GDM1 (cell line): ENCODE results near the gene COL28A1.
"Not testable (repeated sequence)": the region's sequence is repeated elsewhere in the genome, so short reads cannot be mapped to it uniquely, and the experiment has no call there.

Experiments used
- DNase-seq: peaks from one replicate; lab custom pipeline; 2025; lab: John Stamatoyannopoulos, UW

The COL28A1 gene

GRCh38 chr7:7464991-7465765, 70.5 kb downstream of the COL28A1 start:
- DNase-seq, result not testable (repeated sequence)

DNA sequence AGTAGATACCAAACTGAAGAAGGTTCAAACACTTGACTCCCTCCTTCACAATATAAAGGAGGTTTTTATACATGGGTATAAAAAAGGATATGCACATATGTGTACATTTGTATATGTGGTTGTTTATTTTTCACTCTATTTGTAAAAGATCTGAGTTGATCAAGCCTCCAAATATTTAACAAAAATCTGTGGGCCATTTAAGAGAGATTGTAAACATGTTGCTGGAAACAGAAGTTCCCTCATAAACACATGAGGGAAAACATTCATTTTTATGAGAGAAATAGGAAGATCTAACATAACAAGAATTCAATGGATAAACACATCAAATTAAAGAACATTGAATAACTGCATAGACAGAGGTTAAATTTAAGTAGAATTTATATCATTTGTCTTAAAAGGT, 81.7 kb downstream of the COL28A1 start:
- DNase-seq, result no peak

- DNase-seq, result no peak
Observed at GRCh38 chr7:7452652-7453051, 83.0 kb downstream of the COL28A1 start.

DNA sequence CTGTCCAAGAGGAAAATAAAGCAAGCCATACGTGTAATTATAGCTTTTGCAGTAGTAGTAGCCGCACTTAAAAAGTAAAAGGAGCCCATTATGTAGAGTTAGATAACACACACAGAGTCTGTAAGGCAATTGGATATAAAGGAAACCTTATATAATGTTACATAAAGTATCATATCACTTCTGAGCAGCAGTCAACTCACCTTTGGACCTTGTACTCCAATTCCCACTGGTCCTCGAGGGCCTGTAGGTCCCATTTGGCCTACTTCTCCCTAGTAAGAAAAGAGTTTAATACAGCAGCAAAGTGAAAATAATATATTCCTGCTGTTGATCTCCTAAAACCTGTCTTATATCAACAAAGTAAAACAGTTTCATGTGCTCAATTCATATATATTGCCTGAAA, 83.6 kb downstream of the COL28A1 start:
- no peak for DNase-seq

DNA sequence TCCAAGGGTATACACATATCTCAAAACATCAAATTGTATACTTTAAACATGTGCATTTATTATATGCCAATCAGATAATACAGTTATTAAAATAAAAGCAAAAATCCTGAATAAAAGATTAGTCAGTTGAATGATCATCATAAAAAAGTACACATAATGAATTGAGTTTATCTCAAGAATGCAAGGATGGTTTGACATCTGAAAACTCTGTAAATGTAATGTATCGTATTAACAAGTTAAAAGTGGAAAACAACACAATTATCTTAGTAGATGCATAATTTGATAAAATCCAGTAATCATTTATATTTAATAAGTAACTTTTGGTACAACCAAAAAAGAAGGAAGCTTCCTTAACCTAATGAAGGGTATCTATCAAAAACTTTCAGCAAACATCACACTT, 86.6 kb downstream of the COL28A1 start:
- DNase-seq, result no peak

- DNase-seq, result no peak
Observed at GRCh38 chr7:7446616-7447015, 89.1 kb downstream of the COL28A1 start.

- no peak for DNase-seq
Observed at GRCh38 chr7:7443806-7444350, 91.8 kb downstream of the COL28A1 start.

- no peak for DNase-seq
Observed at GRCh38 chr7:7439564-7439963, 96.1 kb downstream of the COL28A1 start.

GRCh38 chr7:7438851-7439250, 96.8 kb downstream of the COL28A1 start:
- DNase-seq, result no peak

- no peak for DNase-seq
Observed at GRCh38 chr7:7435978-7436377, 99.7 kb downstream of the COL28A1 start.

- DNase-seq, result no peak
Observed at GRCh38 chr7:7434329-7434728, 101.3 kb downstream of the COL28A1 start.

DNA sequence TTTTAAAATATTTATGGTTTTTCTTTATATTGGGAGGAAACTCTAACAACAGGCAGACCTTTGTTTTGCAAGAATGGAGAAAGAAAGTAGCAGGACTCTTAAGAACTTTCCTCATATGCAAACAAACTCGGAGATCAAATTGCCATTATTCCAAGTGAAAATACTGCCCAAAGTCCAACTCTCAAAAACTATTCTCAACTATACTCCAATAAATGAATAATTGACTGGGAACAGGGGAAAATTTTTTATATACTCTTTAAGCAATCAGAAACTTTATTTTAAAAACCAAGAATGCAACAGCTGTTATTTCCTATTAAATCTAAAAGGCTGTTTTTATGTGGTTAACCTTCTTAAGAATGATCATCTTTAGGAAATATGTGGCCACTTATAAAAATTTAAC, 101.9 kb downstream of the COL28A1 start:
- no peak for DNase-seq

- DNase-seq, result no peak
Observed at GRCh38 chr7:7432979-7433378, 102.7 kb downstream of the COL28A1 start.

DNA sequence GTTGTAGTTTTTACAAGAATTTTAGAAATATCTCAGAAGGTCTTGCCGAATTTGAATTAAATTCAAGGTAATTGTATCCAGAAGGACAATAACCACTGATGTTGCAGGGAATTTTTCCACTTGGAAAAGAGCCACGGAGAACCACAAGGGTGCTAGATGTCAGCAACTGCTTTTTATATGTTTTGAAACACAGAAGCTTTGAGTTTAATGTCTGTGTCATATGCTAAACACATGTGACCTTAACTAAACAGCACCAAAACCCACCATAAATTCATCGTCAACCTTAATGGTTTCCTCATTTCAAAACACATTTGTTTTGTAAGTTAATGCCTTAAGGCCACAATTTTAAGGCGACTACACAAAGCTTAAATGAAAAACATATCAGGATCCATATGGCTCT, 106.9 kb downstream of the COL28A1 start:
- DNase-seq, result no peak

DNA sequence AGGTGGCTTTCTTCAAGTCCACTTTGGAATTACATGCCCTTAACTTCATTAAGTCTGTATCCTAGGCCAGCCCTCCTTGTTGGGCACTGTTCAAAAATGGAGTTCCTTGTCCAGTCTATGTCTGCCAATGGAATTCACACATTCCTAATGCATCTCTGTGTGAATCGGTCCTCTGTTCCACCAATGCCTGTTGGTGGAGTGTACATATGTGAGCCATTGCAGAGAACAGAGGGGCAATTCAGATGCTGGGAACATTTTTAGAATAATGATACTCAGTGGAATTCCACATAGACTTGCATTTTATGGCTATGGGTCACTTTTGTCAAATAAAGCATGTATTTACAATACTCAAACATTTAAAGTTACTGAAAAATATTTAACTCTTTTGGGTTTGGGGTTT, 108.3 kb downstream of the COL28A1 start:
- DNase-seq, result no peak

GRCh38 chr7:7426676-7427075, 109.0 kb downstream of the COL28A1 start:
- DNase-seq, result no peak

- no peak for DNase-seq
Observed at GRCh38 chr7:7425321-7425720, 110.4 kb downstream of the COL28A1 start.

DNA sequence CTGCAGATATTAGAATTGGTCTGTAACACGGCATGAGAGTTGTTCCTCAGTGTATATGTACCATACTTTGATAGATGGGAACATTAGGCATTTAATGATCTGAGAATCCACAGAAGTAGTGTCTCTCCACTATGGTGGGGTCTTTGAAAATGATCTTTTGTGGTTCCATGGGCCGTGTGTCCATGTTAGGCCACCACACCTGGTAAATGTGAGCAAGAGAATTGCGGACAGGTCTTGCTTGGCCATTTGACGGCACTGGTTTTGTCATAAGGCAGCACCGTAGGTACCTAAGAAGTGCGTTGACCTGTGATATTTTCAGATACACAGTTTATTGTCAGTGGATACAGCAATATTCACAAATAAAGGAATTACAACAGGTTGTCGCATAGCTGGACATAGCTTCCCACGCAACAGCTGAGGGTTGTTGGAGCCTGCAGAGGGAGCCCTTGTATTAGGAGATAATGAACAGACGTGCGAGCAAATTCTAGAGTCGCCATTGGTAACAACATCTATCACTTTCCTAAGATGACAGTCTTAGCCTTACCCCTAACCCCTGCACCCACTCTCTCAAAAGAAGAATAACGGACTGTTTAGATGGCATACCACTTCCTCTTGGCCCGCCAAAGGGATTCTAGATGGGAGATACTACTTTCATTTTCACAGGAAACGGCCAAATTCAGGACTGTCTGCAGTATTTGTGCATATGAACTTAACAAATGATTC, 111.4 kb downstream of the COL28A1 start:
- peak; percentile 33 for DNase-seq

DNA sequence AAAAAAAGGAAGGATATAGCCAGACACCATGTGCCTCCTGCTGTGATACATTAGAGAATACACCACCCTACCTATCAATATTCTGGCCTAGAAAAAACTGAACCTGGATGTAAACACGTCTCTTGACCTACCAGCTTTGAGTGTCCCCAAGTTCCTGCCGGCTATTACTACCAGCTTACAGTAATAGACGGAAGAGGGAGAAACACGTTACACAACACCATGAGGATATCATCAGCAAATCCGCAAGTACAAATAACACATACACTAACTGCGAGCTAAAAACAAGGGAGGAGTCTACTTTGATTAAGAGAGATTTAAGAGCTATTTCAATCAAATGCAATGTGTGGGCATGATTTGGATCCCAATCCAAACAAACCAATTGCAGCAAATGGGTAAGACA, 113.0 kb downstream of the COL28A1 start:
- no peak for DNase-seq

GRCh38 chr7:7421826-7422225, 113.8 kb downstream of the COL28A1 start:
- DNase-seq, result no peak

- DNase-seq, result no peak
Observed at GRCh38 chr7:7418997-7419396, 116.7 kb downstream of the COL28A1 start.

GRCh38 chr7:7417851-7418250, 117.8 kb downstream of the COL28A1 start:
- no peak for DNase-seq

- DNase-seq, result no peak
Observed at GRCh38 chr7:7417414-7417813, 118.3 kb downstream of the COL28A1 start.
